ENCODE results near the gene ZNF592.
"Not testable (repeated sequence)": the region's sequence is repeated elsewhere in the genome, so short reads cannot be mapped to it uniquely, and the experiment has no call there.

ZNF592 gene

GRCh38 chr15:84832448-84833040 lies 84.2 kb downstream of the ZNF592 start:
- DNase-seq, result no peak

GRCh38 chr15:84833447-84834228 lies 85.2 kb downstream of the ZNF592 start:
- no peak for DNase-seq

DNA sequence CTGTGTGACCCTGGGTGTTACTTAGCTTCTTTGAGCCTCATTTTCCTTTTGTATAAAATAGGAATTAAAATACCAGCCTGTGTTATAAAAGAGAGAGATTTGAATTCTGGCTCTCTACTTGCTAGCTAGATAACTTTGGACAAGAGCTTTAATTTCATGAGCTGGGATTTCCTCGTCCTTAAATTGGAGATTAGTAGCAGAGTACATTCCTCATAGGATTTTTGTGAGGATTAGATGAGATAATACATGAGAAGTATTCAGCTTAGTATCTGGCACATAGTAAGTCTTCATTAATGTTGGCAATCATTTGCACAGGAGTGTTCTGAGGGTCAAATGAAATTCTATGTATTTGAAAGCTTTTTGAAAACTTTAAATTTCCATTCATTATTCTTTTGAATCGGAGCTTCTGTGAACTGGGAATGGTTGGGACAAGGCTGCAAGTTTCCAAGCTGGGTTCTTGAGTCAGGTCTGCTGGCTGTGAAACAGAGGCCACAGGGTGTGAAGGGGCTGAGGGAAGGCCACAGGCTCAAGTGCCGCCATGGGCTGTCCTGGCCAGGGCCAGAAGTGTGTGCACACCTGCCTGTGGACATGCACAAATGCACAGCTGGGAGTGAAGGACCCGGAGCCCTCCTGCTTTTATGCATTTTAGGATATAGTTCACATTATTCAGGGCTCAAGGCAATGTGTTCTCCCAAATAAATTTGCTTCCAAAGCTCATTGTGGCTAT lies 86.0 kb downstream of the ZNF592 start:
- DNase-seq, result no peak

DNA sequence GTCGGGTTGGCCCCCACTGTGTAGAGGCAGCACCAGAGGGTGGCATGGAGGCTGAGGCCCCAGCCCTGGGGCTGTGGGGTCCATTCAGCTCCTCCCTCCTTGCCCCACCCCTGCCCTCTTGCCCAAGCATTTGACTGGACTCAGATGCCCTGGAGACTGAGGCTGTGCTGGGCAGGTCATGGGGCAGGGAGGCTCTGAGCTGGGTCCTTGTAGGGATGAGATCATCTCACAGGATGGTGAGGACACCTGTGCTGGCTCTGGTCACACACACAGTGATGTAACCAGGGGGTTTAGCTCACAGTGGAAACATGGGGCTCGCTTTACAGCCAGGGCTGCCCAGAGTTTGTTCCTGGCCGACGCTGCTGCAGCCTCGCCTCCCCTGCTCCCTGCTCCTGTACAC lies 86.6 kb downstream of the ZNF592 start:
- DNase-seq, result no peak

- no peak for DNase-seq
These were observed 87.4 kb downstream of the ZNF592 start for GRCh38 chr15:84835661-84836337.

GRCh38 chr15:84836844-84837243 lies 88.5 kb downstream of the ZNF592 start:
- no peak for DNase-seq

DNA sequence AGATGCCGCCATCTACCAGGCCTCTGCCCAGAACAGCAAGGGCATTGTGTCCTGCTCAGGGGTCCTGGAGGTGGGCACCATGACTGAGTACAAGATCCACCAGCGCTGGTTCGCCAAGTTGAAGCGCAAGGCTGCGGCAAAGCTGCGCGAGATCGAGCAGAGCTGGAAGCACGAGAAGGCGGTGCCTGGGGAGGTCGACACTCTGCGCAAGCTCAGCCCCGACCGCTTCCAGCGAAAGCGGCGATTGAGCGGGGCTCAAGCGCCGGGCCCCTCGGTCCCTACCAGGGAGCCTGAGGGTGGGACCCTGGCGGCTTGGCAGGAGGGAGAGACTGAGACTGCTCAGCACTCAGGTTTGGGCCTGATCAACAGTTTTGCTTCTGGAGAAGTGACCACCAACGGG lies 91.3 kb downstream of the ZNF592 start:
- no peak for DNase-seq

DNA sequence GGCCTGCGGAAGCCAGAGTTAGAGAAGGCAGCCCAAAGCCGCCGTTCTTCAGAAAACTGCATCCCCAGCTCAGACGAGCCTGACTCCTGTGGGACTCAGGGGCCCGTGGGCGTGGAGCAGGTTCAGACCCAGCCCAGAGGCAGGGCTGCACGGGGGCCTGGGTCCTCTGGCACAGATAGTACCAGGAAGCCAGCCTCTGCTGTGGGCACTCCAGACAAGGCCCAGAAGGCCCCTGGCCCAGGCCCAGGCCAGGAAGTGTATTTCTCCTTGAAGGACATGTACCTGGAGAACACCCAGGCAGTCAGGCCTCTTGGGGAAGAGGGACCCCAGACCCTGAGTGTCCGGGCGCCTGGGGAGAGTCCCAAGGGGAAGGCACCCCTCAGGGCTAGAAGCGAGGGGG lies 91.9 kb downstream of the ZNF592 start:
- no peak for DNase-seq

- DNase-seq, result no peak
These were observed 92.5 kb downstream of the ZNF592 start for GRCh38 chr15:84840741-84841429.

- DNase-seq, result no peak
These were observed 94.4 kb downstream of the ZNF592 start for GRCh38 chr15:84842781-84843180.

DNA sequence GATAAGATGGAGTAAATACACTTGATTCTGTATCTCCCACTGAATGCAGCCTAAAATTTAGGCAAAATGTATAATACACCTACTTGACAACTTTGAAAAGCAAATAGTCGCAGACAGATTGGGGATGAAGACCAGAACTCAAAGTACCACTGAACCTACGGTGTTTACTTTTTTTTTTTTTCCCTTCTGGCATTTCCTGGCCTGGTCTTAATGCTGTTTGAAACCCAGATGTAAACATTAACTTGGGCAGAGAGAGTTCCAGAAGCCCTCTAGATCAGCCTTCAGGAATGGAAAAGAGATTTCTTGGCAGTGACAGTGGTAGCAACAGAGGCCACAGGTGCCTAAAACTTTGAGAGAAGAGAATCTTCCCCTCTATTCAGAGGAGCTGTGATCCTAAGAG lies 96.6 kb downstream of the ZNF592 start:
- no peak for DNase-seq

DNA sequence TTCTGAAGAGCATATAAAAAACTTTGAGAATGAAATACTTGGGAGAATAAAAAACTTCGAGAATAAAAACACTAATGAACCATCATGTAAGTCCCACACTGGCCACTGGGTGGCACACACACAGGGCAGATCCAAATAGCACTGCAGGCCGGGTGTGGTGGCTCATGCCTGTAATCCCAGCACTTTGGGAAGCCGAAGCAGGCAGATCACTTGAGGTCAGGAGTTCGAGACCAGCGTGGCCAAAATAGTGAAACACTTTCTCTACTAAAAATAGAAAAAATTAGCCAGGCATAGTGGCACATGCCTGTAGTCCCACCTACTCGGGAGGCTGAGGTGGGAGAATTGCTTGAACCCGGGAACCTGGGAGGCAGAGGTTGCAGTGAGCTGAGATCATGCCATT lies 97.2 kb downstream of the ZNF592 start:
- not testable (repeated sequence) for DNase-seq

- DNase-seq, result no peak
These were observed 97.9 kb downstream of the ZNF592 start for GRCh38 chr15:84846269-84846668.

- no peak for DNase-seq
These were observed 99.0 kb downstream of the ZNF592 start for GRCh38 chr15:84847382-84847781.

DNA sequence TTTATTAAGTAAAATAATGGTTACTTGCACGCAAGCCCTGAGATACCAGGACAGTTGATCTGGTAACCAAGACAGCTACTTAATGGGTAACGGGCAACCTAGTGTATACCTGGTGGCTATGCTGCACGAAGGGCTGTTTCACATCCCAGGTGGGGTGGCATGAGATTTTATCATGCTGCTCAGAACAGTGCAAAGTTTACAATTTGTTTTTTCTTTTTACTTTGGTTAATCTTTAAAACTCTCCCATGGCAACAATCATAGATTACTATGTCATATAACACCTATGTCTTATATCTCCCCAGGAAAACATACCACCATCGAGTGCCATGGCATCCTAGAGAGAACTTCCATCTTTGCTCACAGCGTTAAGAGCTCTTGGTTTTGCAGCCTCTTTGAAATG lies 103.8 kb downstream of the ZNF592 start:
- no peak for DNase-seq

- no peak for DNase-seq
These were observed 106.7 kb downstream of the ZNF592 start for GRCh38 chr15:84855136-84855535.

GRCh38 chr15:84855765-84856164 lies 107.4 kb downstream of the ZNF592 start:
- no peak for DNase-seq
